Activated CD8-positive, alpha-beta T cell treated with anti-CD3 and anti-CD28 coated beads, Interleukin-2, amount 10 ng/mL, durations not matched to agents 7 days and 5 days (primary cell): ENCODE measurements around the gene SLC19A3. TPM values are rescaled to one million over a fixed set of nuclear protein-coding genes. Genes with fewer than 3 reads are reported as not detected.
"Not testable (repeated sequence)": the region's sequence is repeated elsewhere in the genome, so short reads cannot be mapped to it uniquely, and the experiment has no call there.

Experiments used
- ATAC-seq: fragments of 150-1000 bp; cut with Tn5 transposase; one replicate; pipeline ENCODE4 v1.10.0; 2021; ENCODE audit warnings: moderate library complexity
- CTCF ChIA-PET: fragments of 350-600 bp; sonication (Branson Sonifier 250); formaldehyde crosslinking; loops from one replicate; lab custom pipeline; 2021; ENCODE audit warnings: antibody characterized with exemption; lab: Charles Lee
- POLR2A ChIA-PET: fragments of 350-600 bp; sonication (Branson Sonifier 250); formaldehyde crosslinking; loops from one replicate; lab custom pipeline; 2021; ENCODE audit warnings: antibody characterized with exemption; lab: Charles Lee
- DNase-seq: peaks from one replicate; pipeline ENCODE4 v3.0.0-alpha.2; 2020
- H3K27ac Mint-ChIP-seq: one replicate; pipeline ENCODE4 v1.8.0; 2021; ENCODE audit warnings: mild to moderate bottlenecking, mixed read lengths
- H3K27me3 Mint-ChIP-seq: one replicate; pipeline ENCODE4 v1.8.0; 2021; ENCODE audit warnings: low read depth, mixed read lengths
- H3K36me3 Mint-ChIP-seq: one replicate; pipeline ENCODE4 v1.8.0; 2021; ENCODE audit warnings: low read depth, mixed read lengths
- H3K4me1 Mint-ChIP-seq: one replicate; pipeline ENCODE4 v1.8.0; 2021; ENCODE audit warnings: low read depth, mixed read lengths
- H3K4me3 Mint-ChIP-seq: one replicate; pipeline ENCODE4 v1.8.0; 2021; ENCODE audit warnings: mild to moderate bottlenecking, mixed read lengths
- H3K9me3 Mint-ChIP-seq: one replicate; pipeline ENCODE4 v1.8.0; 2022; ENCODE audit warnings: mixed read lengths; ENCODE audit not compliant: insufficient read depth
- total RNA-seq, 2 experiments: library from RNA; stranded (reverse); gene quantifications; one replicate each; pipeline ENCODE4 v1.2.3, GENCODE V29; 2021

SLC19A3 gene
- total RNA-seq = not detected

DNA sequence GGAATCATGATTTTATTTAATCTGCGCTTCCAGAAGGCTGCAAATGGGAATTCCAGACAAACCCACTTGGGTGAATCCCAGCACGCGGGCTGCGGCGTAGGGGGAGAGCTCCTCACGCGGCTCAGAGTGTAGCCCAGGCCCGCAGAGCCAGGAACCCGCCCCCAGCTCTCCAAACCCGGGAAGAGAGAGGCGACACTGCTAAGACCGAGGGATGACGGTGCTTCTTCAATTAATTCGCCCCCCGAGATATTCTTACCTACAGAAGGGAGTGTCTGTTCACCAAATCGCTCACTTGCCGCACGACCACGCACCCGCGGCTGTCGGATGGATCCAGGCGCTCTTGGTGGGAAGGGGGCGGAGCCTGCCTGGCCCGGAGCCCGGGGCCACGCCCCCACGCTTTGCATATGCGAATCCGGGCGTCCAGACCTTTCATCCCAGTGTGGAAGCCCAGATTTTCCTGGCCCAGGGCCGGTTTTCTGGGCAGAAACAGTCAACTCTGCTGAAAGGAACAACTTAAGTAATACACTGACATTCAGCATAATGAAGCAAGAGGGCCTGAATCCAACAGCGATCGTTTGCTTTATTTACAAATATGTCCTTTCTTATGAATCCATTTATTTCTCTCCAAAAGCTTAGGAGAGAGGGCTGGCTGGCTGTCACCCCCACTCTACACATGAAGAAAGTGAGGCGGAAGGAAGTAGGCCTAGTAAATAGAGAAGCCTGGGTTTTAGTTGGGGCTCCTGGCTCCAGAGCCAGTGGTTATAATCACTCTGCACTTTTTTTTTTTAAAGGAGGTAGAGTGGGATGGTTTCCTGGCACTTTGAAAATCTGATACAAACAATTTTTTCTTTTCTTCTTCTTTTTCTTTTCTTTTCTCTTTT is at the start of gene SLC19A3:
Gene SLC19A3 (minus strand): TSS at position 342 of the 881 bp plus-strand sequence. CDS start 15,710 bp downstream, outside the sequence.
- ChIA-PET POLR2A (no interaction called here), CTCF (no interaction called here)
- Mint-ChIP-seq H3K27me3 (peaks cover 7% of the 10 kb centered on the region), H3K4me3 (no peak within 1 kb of the TSS), H3K27ac (no peak within 1 kb of the TSS), H3K36me3 (no peaks in the 10 kb centered on the region), H3K9me3 (no peaks in the 10 kb centered on the region), H3K4me1 (no peaks in the 10 kb centered on the region)
- DNase-seq (no peak), ATAC-seq (no peak)

DNA sequence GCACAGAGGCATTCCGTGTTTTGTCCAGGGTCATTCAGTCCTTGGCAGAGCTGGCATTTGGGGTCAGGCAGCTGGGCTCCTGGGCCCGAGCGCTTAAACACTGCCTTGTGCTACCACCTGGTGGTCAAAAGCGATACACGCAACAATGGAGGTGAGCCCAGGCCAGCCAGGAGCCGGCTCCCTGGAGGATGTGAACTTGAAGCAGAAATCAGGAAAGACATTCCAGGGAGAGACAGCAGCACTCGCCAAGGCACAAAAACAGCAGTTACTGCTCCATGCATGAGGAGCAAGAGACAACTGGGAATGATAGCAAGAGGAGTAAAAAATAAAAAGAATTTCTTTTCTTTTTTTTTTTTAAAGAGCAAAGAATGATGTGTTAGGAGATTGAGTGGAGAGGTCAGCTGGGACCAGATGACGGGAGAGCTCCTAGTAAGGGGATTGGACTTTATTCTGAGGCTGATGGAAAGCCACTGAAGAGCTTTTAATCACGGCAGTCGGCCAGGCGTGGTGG is 48.6 kb upstream of the SLC19A3 start:
- ATAC-seq = peak; percentile 85
- ChIA-PET POLR2A (no interaction called here), CTCF (interaction anchor here (0.6 to 3.8 kb wide), 36 partner anchors 10 to 1774 kb away, joined by 3 to 46 read pairs (median 3); no protein-coding TSS in a partner anchor)
- Mint-ChIP-seq H3K27ac (no peak overlapping the region), H3K27me3 (no peaks in the 10 kb centered on the region), H3K4me3 (no peak overlapping the region), H3K9me3 (no peaks in the 10 kb centered on the region), H3K36me3 (no peaks in the 10 kb centered on the region), H3K4me1 (no peaks in the 10 kb centered on the region)
- DNase-seq = peak; percentile 64

DNA sequence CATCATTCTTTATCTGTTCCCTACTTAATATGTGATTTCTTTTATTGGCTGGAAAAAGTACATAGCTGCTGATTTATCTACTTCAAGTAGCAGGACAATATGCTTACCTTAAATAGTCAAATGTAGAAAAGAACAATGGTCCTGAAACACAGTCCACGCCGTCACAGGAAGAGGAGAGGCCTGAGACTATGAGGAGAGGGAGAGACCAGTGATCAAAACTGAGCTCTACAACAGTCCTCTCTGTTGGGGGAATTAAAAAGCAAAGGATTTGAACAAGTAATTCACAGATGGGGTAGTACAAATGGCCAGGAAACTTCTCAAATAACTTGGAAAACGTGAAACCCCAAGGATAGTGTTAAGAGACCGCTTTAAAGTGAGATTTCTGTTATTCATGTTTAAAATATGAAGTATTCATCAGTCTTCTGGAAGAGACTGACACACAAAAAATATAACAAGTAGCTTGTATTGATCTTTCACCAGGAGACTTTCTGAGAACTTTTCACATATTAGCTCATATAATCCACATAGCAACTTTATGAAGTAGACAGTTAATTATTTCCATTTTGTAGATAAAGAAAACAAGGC is 48.1 kb upstream of the SLC19A3 start:
- Mint-ChIP-seq H3K4me3 (no peak overlapping the region), H3K27ac (no peak overlapping the region), H3K27me3 (no peaks in the 10 kb centered on the region), H3K9me3 (no peaks in the 10 kb centered on the region), H3K4me1 (no peaks in the 10 kb centered on the region), H3K36me3 (no peaks in the 10 kb centered on the region)
- DNase-seq (no peak), ATAC-seq (no peak)
- POLR2A ChIA-PET = no interaction called here
- CTCF ChIA-PET = interaction anchor here (0.6 to 3.8 kb wide), 35 partner anchors 9 to 1773 kb away, joined by 3 to 46 read pairs (median 3); no protein-coding TSS in a partner anchor

DNA sequence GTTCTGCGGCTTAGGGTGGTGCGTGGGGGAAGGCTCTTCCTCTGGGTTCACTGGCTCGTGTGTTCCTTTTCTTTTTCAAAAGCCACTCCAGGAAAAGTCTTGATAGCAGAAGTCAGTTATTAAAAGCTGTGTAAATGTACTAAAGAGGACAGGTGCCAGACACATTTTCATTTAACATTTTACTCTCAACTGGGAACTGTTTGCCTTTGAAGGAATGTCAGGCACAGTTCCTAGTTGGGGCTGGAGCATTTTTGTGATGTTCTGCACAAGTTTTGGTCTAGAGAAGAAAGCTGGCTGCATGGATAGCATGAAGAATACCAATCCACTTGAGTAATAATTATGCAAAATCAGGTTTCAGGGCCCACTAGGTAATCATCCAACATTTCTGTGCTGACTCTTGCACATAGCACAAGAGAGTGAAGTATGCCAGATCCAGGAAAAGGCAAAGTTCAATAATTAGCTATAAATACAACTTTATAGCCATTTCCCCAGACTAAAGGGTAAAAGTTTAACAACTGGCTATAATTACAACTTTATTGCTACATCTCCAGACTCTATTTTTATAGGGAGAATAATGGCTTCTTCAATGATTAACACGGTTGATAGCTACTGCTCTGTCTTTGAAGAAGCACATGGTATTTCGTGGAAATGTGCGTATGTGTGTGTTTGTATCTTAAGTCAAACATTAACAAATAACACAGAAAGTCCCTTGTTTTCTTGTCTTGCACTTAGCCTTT is 44.1 kb upstream of the SLC19A3 start:
- Mint-ChIP-seq H3K36me3 (no peaks in the 10 kb centered on the region), H3K9me3 (no peaks in the 10 kb centered on the region), H3K27ac (no peak overlapping the region), H3K27me3 (no peaks in the 10 kb centered on the region), H3K4me3 (no peak overlapping the region), H3K4me1 (no peaks in the 10 kb centered on the region)
- ChIA-PET POLR2A (no interaction called here), CTCF (no interaction called here)
- DNase-seq = no peak
- ATAC-seq = no peak

DNA sequence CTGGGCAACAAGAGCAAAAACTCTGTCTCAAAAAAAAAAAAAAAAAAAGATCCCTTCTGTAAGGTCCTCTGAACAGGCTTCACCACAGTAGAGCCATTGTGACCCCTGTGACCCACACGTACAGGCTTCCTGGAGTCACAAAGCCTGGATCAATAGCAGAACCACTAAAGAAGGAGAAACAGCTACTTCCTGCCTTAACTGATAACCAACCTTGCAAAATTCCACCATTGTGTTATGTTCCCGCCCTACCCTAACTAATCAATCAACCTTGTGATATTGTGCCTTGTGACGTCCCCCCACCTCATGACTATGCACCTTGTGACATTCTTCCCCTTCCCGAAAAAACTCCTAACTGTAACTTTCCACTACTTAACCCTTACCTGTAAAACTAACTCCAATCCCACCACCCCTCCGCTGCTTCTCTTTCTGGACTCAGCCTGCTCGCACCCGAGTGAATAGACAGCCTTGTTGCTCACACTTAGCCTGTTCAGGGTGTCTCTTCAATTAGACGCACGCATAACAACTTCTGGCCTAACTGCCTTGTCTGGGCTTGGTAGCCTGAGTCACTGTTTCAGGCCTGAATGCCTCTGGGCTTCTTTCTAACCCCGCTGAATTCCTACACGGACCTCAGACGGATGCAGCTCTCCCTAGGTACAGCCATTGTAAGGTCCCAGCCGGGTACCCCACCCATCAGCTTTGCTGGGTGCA is 41.7 kb upstream of the SLC19A3 start:
- DNase-seq = no peak
- no peaks in the 10 kb centered on the region for H3K27me3 Mint-ChIP-seq
- POLR2A ChIA-PET = no interaction called here
- no peaks in the 10 kb centered on the region for H3K9me3 Mint-ChIP-seq
- no peak overlapping the region for H3K27ac Mint-ChIP-seq
- H3K36me3 Mint-ChIP-seq = no peaks in the 10 kb centered on the region
- ATAC-seq = no peak
- CTCF ChIA-PET = no interaction called here
- no peaks in the 10 kb centered on the region for H3K4me1 Mint-ChIP-seq
- H3K4me3 Mint-ChIP-seq = no peak overlapping the region

DNA sequence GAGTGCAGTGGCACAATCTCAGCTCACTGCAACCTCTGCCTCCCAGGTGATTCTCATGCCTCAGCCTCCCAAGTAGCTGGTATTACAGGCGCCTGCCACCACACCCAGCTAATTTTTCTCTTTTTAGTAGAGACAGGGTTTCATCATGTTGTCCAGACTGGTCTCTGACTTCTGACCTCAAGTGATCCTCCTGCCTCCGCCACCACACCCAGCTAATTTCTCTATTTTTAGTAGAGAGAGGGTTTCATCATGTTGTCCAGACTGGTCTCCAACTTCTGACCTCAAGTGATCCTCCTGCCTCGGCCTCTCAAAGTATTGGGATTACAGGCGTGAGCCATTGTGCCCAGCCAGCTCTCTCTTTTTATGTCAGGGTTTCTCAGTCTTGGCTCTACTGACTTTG is 38.4 kb upstream of the SLC19A3 start:
- POLR2A ChIA-PET, H3K4me1 Mint-ChIP-seq, H3K4me3 Mint-ChIP-seq, H3K9me3 Mint-ChIP-seq, H3K27me3 Mint-ChIP-seq, H3K36me3 Mint-ChIP-seq, ATAC-seq, DNase-seq, H3K27ac Mint-ChIP-seq: not testable (repeated sequence)
- CTCF ChIA-PET = interaction anchor here (0.9 to 1.3 kb wide), 2 partner anchors 10 kb away, joined by 3 to 5 read pairs; no protein-coding TSS in a partner anchor

DNA sequence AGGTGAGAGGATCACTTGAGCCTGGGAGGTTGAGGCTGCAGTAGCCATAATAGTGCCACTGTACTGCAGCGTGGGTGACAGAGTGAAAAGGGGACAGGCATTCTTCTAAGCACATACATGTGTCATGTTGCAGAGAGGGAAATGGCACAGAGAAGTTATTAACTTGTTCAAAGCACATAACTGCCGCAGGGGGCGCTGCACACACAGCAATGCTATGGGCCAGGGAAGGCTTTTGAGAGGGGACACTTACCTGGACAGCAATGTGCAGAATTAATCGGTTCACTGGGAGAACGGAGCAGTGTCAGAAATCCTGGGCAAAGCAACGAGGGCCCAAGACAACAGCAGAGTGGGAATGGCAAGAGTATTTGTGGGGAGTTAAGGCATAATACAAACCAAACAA is 30.3 kb upstream of the SLC19A3 start:
- DNase-seq (no peak), ATAC-seq (no peak)
- ChIA-PET POLR2A (no interaction called here), CTCF (no interaction called here)
- no peaks in the 10 kb centered on the region for H3K36me3 Mint-ChIP-seq
- peaks cover 3% of the 10 kb centered on the region for H3K27me3 Mint-ChIP-seq
- no peak overlapping the region for H3K4me3 Mint-ChIP-seq
- H3K4me1 Mint-ChIP-seq = no peaks in the 10 kb centered on the region
- H3K27ac Mint-ChIP-seq = no peak overlapping the region
- H3K9me3 Mint-ChIP-seq = no peaks in the 10 kb centered on the region

DNA sequence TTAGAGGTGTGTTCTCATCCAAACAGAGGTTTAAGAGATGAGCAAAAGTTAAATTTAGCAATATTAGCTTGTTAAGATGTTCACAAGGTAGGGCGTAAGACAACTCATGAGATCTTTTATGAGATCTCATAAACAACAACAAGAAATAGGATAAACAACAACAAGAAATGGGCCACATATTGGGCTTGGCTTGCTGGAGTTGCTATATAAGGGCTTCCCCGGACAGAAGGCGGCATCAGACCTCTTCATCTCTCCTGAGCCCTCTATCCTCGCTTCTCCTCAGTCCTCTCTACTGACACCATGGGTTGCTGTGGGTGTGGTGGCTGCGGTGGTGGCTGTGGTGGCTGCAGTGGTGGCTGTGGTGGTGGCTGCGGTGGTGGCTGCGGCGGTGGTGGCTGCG is 27.8 kb upstream of the SLC19A3 start, which contains the start of gene SCYGR8:
Gene SCYGR8 (plus strand): TSS at position 301 of the 400 bp plus-strand sequence. CDS start 0 bp downstream, at position 301.
- ATAC-seq = no peak
- Mint-ChIP-seq H3K9me3 (no peaks in the 10 kb centered on the region), H3K36me3 (no peaks in the 10 kb centered on the region), H3K4me1 (no peaks in the 10 kb centered on the region), H3K4me3 (no peak within 1 kb of the TSS), H3K27me3 (peaks cover 3% of the 10 kb centered on the region), H3K27ac (no peak within 1 kb of the TSS)
- POLR2A ChIA-PET = no interaction called here
- CTCF ChIA-PET = no interaction called here
- DNase-seq = no peak

DNA sequence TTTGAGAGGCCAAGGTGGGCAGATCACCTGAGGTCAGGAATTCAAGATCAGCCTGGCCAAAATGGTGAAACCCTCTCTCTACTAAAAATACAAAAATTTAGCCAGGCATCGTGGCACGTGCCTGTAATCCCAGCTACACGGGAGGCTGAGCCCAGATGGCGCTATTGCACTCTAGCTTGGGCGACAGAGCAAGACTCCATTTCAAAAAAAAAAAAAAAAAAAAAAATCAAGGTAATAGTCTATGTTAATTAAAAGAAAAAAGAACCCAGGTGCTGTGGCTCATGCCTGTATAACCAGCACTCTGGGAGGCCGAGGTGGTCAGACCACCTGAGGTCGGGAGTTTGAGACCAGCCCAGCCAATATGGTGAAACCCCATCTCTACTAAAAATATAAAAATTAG is 22.9 kb upstream of the SLC19A3 start:
- CTCF ChIA-PET, H3K27ac Mint-ChIP-seq, H3K4me3 Mint-ChIP-seq, H3K4me1 Mint-ChIP-seq, DNase-seq, H3K36me3 Mint-ChIP-seq, POLR2A ChIA-PET, H3K9me3 Mint-ChIP-seq, ATAC-seq, H3K27me3 Mint-ChIP-seq: not testable (repeated sequence)

DNA sequence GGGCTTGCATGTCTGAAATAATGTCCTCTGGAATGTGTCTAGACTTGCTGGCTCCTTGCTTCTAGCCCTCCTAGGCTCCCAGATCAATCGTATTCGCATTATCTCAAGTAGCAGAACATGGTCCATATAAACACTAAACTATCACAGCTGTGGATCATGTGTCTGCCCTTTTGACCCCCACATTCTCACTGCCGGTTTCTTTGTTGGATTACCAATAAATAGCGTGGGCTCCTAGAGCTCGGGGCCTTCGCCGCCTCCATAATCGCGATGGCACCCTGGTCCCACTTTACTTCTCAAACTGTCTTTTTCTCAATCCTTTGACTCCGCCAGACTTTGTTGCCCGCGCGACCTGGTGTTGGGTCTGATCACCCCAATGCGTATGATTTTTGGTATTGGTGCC is 21.5 kb upstream of the SLC19A3 start:
- Mint-ChIP-seq H3K4me3 (no peak overlapping the region), H3K9me3 (no peaks in the 10 kb centered on the region), H3K27me3 (no peaks in the 10 kb centered on the region), H3K27ac (no peak overlapping the region), H3K36me3 (no peaks in the 10 kb centered on the region), H3K4me1 (no peaks in the 10 kb centered on the region)
- ChIA-PET POLR2A (no interaction called here), CTCF (no interaction called here)
- no peak for ATAC-seq
- no peak for DNase-seq

DNA sequence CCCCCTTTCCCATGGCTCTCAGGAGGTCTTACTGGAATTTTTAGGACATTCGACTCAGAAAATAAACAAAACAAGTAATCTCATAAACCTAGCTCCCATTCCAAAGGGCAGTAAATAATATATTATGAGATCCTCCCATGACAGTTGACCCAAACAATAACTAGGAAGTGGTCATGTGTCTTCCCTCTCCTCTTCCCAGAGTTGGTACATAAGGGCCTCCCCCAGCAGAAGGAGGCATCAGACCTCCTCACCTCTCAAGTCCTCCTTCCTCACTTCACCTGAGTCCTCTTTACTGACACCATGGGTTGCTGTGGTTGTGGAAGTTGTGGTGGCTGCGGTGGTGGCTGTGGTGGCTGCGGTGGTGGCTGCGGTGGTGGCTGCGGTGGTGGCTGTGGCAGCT is 10.2 kb upstream of the SLC19A3 start, which contains the start of gene SCYGR7:
Gene SCYGR7 (plus strand): TSS at position 301 of the 400 bp plus-strand sequence. CDS start 0 bp downstream, at position 301.
- no peaks in the 10 kb centered on the region for H3K9me3 Mint-ChIP-seq
- H3K36me3 Mint-ChIP-seq = no peaks in the 10 kb centered on the region
- no peak within 1 kb of the TSS for H3K4me3 Mint-ChIP-seq
- ATAC-seq (no peak), DNase-seq (no peak)
- H3K4me1 Mint-ChIP-seq = no peaks in the 10 kb centered on the region
- ChIA-PET POLR2A (no interaction called here), CTCF (no interaction called here)
- H3K27ac Mint-ChIP-seq = no peak within 1 kb of the TSS
- H3K27me3 Mint-ChIP-seq = no peaks in the 10 kb centered on the region
